ENCODE data around the gene RAB5B.

DNA sequence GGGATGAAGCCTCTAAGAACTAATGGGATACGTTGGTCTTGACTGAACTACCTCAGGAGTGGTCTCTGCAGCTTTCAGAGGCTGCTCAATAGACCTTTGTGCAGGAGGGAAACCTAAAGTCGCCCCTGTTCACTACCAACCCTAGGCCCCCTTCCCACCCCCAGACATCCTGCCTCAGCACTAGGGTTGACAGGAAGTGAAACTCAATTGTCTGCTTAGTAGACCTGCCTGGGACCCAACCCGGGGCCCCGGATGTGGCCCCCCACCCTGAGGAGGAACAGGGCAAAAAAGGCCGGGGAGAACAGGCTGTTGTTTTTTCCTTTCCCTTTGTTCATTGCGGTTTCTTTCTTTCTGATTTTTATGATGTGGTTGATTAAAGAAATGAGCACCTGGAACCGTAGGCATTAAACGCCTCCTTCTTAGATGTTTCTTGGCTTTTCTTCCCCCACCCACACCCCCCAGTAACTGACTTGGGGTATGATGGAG is 44.5 kb upstream of the RAB5B start:
- TF ChIP-seq, protein P1, sequence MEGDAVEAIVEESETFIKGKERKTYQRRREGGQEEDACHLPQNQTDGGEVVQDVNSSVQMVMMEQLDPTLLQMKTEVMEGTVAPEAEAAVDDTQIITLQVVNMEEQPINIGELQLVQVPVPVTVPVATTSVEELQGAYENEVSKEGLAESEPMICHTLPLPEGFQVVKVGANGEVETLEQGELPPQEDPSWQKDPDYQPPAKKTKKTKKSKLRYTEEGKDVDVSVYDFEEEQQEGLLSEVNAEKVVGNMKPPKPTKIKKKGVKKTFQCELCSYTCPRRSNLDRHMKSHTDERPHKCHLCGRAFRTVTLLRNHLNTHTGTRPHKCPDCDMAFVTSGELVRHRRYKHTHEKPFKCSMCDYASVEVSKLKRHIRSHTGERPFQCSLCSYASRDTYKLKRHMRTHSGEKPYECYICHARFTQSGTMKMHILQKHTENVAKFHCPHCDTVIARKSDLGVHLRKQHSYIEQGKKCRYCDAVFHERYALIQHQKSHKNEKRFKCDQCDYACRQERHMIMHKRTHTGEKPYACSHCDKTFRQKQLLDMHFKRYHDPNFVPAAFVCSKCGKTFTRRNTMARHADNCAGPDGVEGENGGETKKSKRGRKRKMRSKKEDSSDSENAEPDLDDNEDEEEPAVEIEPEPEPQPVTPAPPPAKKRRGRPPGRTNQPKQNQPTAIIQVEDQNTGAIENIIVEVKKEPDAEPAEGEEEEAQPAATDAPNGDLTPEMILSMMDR (IDR thresholded peaks at IDR 0.05): no peak
- TF ChIP-seq POLR2A (IDR thresholded peaks at IDR 0.05): no peak
- TF ChIP-seq EP300 (IDR thresholded peaks at IDR 0.05): no peak
- no peak for TF ChIP-seq POLR2AphosphoS5 (IDR thresholded peaks at IDR 0.05)

Measured in sigmoid colon (tissue), 4 donors.